Central memory CD8-positive, alpha-beta T cell (primary cell): ENCODE measurements around the gene TEDC2.
A peak's percentile ranks its signal among the peaks of the same experiment; 100 is the strongest.

Experiments used
- ATAC-seq: fragments of 150-1000 bp; cut with Tn5 transposase; replicated peaks from 2 replicates; pipeline ENCODE4 v1.10.0; 2022; ENCODE audit warnings: mild to moderate bottlenecking, moderate FRiP score, moderate number of reproducible peaks; ENCODE audit not compliant: poor library complexity, severe bottlenecking; ENCODE audit errors: extremely low read depth
- DNase-seq, 2 donors: peaks; one replicate each; pipeline ENCODE4 v3.0.0; 2021; ENCODE audit warnings: low spot score in 2 of 2
- H3K27ac Mint-ChIP-seq: one replicate; pipeline ENCODE4 v1.8.0; 2022; ENCODE audit warnings: low read depth, mild to moderate bottlenecking, moderate library complexity, mixed read lengths
- H3K27me3 Mint-ChIP-seq: one replicate; pipeline ENCODE4 v1.8.0; 2022; ENCODE audit warnings: mixed read lengths
- H3K36me3 Mint-ChIP-seq: one replicate; pipeline ENCODE4 v1.8.0; 2022; ENCODE audit warnings: mild to moderate bottlenecking, moderate library complexity, mixed read lengths; ENCODE audit not compliant: insufficient read depth
- H3K4me1 Mint-ChIP-seq: one replicate; pipeline ENCODE4 v1.8.0; 2022; ENCODE audit warnings: mixed read lengths
- H3K4me3 Mint-ChIP-seq: one replicate; pipeline ENCODE4 v1.8.0; 2022; ENCODE audit warnings: mild to moderate bottlenecking, moderate library complexity, mixed read lengths
- H3K9me3 Mint-ChIP-seq: one replicate; pipeline ENCODE4 v1.8.0; 2022; ENCODE audit warnings: mixed read lengths

The TEDC2 gene

DNA sequence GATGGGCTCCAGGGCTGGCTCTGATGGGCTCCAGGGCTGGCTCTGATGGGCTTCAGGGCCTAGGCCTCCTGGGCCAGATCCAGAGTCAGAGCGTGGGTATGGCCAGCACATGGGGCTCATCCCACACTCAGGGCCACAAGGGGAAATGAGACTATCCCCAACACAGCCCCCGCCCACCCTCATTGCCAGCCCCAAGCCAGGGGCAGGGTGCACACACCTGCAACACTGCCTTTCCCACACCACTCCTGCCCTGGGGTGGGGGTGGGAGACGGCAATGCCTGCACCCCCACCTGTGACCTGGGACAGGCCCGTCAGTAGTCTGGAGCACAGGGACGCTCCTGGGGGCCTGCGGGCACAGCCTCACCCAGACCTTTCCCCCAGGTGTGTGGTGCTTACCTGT is 39.5 kb downstream of the TEDC2 start:
- ATAC-seq (no peak), DNase-seq (no peak)
- H3K9me3 Mint-ChIP-seq = no peaks in the 10 kb centered on the region
- H3K27ac Mint-ChIP-seq = no peak overlapping the region
- H3K27me3 Mint-ChIP-seq = no peaks in the 10 kb centered on the region
- H3K4me3 Mint-ChIP-seq = no peak overlapping the region
- peaks cover 4% of the 10 kb centered on the region for H3K36me3 Mint-ChIP-seq
- no peaks in the 10 kb centered on the region for H3K4me1 Mint-ChIP-seq

DNA sequence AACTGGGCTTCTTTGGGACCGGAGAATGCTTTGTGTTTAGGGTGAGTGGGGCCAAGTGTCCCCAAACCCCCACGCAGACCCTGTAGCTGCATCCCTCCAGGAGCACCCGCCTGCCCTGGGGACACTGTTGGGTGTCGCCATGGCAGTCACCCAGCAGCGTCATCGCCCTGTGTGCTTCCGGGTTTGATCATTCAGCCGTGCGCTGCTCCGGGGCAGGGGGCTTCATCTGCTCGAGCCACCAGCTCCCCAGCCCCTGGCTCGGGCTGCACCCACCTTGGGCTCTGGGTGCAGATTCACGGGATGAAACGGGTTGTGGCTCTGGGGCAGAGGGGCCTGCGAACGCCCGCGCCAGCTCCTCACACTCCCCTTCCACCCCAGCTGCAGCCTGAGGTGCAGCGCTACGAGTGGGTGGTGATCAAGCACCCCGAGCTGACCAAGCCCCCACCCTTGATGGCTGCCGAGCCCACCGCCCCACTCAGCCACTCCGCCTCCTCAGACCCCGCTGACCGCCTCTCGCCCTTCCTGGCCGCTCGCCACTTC is 40.1 kb downstream of the TEDC2 start:
- Mint-ChIP-seq H3K27ac (no peak overlapping the region), H3K27me3 (no peaks in the 10 kb centered on the region), H3K4me1 (no peaks in the 10 kb centered on the region), H3K9me3 (no peaks in the 10 kb centered on the region), H3K36me3 (peaks cover 4% of the 10 kb centered on the region), H3K4me3 (no peak overlapping the region)
- no peak for ATAC-seq
- DNase-seq = no peak

DNA sequence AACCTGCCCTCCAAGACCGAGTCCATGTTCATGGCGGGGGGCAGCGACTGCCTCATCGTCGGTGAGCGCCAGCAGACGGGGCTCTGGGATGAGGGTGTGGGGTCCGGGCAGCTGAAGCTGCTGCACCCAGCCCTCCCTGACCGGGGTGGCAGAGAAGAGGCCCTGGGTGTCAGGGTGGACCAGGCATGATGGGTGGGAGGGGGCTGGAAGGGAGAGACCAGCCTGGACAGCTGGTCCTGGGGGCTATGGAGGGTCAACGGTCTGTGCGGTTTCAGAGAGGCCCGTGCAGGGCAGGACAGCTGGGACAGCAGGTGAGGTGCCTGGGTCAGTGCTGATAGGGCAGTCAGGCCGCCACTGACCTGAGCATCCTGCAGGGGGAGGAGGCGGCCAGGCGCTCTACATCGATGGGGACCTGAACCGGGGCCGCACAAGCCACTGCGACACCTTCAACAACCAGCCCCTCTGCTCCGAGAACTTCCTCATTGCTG is 40.6 kb downstream of the TEDC2 start:
- ATAC-seq (no peak), DNase-seq (no peak)
- H3K27me3 Mint-ChIP-seq = no peaks in the 10 kb centered on the region
- H3K4me1 Mint-ChIP-seq = no peaks in the 10 kb centered on the region
- no peaks in the 10 kb centered on the region for H3K9me3 Mint-ChIP-seq
- H3K36me3 Mint-ChIP-seq = peaks cover 4% of the 10 kb centered on the region
- H3K27ac Mint-ChIP-seq = no peak overlapping the region
- no peak overlapping the region for H3K4me3 Mint-ChIP-seq

DNA sequence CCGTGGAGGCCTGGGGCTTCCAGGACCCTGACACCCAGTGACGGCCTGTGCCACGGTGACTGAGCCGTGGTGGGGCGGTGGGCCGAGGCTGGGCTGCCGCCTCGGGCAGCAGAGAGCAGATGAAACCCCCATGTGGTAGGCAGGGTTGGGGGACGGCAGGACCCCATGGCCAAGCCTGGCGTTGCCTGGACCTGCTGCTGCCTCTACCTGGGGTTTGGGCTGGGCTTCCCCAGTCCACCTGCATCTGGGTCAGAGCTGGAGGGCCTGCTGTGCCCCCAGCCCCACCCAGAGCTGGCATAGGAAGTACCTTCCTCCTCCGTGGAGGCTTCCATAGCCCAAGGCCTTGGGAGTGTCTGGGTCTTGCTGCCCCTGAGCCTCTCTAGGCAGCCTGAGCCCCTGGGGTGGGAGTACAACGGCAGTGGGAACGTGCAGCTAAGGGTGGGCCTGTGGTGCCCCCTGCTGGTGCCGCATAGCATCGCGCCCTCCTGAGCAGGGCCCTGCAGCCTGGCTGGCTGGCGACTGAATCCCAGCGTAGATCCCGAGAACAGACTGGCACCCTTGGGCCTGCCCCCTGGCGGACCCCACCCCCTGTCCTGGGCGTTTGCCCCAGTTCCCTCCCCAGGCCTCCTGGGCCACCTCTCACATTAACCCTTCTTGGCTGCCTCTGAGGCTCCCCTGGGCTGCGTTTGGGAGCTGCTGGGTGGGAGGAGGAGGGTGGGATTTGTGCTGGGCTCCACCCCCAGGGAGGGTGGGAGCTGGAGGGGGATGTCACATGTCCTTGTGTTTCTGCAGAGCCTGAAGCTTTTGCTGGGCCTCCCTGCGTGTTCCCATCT is 41.2 kb downstream of the TEDC2 start:
- Mint-ChIP-seq H3K4me1 (no peaks in the 10 kb centered on the region), H3K27ac (no peak overlapping the region)
- ATAC-seq = peak; percentile 93

DNA sequence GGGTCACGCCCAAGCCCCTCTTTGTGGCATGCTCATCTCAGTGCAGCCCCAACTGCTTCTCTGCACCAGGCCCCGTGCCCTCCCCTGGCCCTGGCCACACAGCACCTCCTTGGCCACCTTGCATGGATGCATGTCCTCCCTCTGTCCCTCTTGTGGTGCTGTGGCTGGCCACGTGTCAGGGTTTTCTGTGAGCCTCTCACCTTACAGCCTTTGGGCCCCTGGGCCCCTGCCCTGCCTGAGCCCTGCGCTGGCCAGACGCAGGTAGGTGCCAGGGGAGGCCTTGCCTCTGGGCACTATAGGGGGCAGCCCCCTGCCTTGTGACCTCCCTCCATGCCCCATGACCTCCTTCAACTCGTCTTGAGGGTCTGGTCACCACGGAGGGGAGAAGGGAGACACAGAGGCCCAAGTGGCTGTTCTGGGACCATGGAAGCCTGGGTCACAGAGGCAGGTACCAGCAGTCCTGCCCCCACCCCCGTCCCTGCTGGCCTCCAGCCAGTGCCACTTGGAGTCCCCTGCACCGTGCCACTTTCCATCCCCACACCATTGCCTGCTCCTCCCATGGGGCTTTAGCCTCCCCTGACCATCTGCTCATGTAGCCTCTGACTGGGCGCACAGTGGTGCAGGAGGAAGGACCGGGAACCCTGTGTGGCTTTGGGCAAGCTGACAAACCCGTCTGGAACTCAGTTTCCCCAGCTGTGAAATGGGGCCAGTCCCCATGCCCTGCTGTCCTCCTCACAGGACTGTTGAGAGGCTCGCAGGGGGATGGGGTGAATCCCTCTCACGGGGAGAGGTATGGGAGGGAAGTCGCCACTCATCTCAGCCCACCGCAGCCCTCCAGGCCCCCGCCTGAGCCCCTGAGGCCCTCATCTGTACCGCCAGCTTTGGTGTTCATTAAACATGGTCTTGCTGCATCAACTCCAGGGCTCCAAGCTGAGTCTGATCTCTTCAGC is 42.3 kb downstream of the TEDC2 start:
- no peak for DNase-seq
- H3K27me3 Mint-ChIP-seq = no peaks in the 10 kb centered on the region
- no peaks in the 10 kb centered on the region for H3K4me1 Mint-ChIP-seq

More for the DNA sequence above, 41.2 kb downstream of the TEDC2 start:
- Mint-ChIP-seq H3K4me3 (no peak overlapping the region), H3K9me3 (no peaks in the 10 kb centered on the region), H3K36me3 (peaks cover 4% of the 10 kb centered on the region), H3K27me3 (no peaks in the 10 kb centered on the region)
- DNase-seq = peak; percentile 72 to 82

DNA sequence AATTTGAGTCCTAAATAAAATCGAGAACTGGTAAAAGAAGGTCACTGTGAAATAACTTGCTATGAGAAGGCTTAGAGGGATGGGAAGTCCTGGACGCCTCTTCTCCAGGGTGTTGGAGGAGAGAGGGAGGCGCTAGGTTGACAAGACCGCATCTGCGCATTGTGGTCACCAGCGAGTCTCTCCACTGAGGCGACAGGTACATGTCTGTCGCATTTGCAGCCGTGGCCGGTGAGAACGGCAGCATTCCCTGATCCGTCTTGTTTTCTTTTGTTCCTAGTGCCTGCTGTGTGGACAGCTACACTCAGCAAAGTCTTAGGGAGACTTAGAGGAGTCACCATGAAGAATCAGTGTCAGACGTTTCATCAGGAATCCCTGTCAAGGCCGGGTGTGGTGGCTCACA is 45.8 kb downstream of the TEDC2 start:
- no peak for DNase-seq
- Mint-ChIP-seq H3K9me3 (no peaks in the 10 kb centered on the region), H3K27ac (no peak overlapping the region), H3K27me3 (no peaks in the 10 kb centered on the region), H3K4me1 (no peaks in the 10 kb centered on the region), H3K36me3 (peaks cover 3% of the 10 kb centered on the region), H3K4me3 (no peak overlapping the region)
- no peak for ATAC-seq

More for the DNA sequence above, 42.3 kb downstream of the TEDC2 start:
- no peak overlapping the region for H3K4me3 Mint-ChIP-seq
- H3K36me3 Mint-ChIP-seq = peaks cover 4% of the 10 kb centered on the region
- H3K9me3 Mint-ChIP-seq = no peaks in the 10 kb centered on the region
- no peak overlapping the region for H3K27ac Mint-ChIP-seq
- no peak for ATAC-seq

DNA sequence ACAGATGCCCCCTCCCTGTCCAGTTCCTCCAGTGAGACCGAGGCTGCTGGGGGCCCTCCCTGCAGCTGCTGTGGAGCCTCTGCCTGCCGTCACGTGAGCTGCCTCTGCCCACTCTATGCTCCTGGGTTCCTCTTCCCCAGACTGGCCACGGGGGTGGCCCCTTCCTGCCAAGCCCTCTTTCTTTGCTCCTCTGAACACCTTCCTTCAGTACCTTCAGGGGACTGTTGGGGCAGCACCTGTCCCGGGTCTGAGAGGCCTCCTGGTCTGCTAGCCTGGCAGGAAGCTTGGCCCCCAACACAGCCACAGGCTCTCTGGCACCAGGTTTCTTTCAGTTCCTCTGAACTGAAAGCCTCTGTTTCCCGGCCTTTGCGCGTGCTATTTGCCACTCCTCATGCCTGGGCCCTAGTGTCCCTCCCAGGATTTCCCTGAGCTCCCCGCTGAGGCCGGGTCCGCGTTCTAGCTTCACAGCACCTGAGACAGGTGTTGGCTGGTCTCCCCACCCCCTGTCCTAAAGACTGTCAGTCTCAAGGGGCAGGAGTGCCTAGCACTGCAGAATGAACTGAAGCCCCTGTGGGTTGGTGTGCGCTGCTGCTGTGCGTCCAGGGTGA is 47.2 kb downstream of the TEDC2 start:
- Mint-ChIP-seq H3K9me3 (no peaks in the 10 kb centered on the region), H3K4me1 (peaks cover 4% of the 10 kb centered on the region), H3K27me3 (no peaks in the 10 kb centered on the region), H3K27ac (no peak overlapping the region), H3K4me3 (no peak overlapping the region), H3K36me3 (no peaks in the 10 kb centered on the region)
- ATAC-seq (peak; percentile 40), DNase-seq (no peak)

DNA sequence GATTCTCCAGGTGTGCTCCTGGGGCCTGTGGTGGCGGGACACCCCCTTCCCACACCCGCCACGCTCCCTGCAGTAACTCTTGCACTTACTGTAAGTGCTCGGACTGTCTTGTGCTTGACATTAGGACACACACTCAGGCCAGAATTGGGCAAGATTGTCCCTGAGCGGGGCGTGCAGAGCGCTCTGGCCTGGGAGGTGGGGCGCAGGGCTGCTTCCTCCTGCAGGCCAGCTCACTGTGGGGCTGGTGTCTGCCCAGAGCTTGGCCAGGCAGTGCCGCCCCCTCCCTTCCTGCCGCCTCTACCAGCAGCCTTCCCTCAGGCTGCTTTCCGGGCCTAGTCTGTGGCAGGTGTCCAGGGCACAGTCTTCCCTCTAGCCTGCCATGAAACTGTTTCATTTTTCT is 47.8 kb downstream of the TEDC2 start:
- H3K4me1 Mint-ChIP-seq = peaks cover 9% of the 10 kb centered on the region
- H3K4me3 Mint-ChIP-seq = no peak overlapping the region
- no peak for ATAC-seq
- no peak for DNase-seq
- H3K9me3 Mint-ChIP-seq = no peaks in the 10 kb centered on the region
- H3K27ac Mint-ChIP-seq = no peak overlapping the region
- H3K36me3 Mint-ChIP-seq = no peaks in the 10 kb centered on the region
- no peaks in the 10 kb centered on the region for H3K27me3 Mint-ChIP-seq

DNA sequence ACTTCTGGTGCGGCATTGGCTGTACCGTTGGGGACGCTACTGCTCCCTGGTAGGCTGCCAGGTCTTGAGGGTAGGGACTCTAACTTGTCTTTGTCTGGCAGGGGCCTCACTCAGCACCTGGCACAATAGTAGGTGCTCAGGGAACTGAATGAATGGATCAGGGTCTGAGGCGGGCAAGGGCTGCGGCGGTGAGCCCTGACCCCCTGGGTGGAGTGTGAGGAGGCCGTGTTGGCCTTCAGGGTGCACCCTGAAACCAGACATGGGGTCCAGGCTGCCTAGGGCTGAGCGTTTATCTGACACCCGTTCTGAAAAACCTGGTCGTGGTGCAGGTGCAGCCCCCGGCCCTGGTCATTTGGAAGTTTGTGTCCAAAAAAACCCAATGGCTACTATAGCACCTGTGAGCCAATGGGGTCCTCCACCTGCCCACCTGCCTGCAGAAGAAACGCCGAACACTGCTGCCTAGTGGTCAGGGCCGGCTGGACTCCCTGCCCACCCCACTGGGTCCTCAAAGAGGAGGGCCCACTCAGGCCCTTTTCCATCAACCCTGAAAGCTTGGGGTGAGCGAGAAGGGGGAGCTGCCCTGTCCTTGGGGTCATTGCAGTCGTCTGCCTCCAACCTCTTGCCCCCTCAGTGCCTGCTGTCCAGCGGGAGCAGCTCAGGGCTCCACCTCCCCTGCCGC is 49.0 kb downstream of the TEDC2 start:
- no peak for DNase-seq
- ATAC-seq = no peak
- peaks cover 18% of the 10 kb centered on the region for H3K4me1 Mint-ChIP-seq
- H3K9me3 Mint-ChIP-seq = no peaks in the 10 kb centered on the region
- H3K4me3 Mint-ChIP-seq = no peak overlapping the region
- H3K27ac Mint-ChIP-seq = no peak overlapping the region
- H3K36me3 Mint-ChIP-seq = peaks cover 7% of the 10 kb centered on the region
- H3K27me3 Mint-ChIP-seq = no peaks in the 10 kb centered on the region

DNA sequence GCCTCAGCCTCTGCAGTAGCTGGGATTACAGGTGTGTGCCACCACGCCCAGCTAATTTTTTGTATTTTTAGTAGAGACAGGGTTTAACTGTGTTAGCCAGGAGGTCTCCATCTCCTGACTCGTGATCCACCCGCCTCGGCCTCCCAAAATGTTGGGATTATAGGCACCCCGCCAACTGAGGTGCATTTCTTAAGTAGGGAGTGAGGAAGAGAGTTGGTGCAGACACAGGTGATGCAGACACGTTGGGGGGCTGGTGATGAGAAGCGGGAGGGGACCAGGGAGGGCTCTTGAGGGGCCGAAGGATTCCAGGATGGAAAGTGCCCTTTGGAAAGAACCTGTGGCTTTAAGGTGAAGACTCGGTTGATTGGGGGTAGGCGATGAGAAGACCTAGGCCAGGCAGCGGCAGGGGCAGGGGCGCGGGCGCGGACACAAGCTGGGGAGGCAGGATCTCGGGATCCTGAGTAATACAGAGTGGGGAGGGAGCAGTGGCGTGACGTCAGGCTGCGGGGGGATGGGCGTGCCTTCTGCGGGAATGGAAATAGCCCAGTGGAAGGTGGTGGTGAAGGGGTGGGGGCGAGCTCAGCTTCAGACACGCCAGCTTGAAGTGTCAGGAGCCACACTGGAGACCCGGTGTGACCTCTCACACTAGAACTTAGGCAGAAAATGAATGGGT is 51.4 kb downstream of the TEDC2 start:
- H3K27me3 Mint-ChIP-seq = no peaks in the 10 kb centered on the region
- ATAC-seq = no peak
- H3K9me3 Mint-ChIP-seq = no peaks in the 10 kb centered on the region
- no peak for DNase-seq
- peaks cover 36% of the 10 kb centered on the region for H3K4me1 Mint-ChIP-seq
- no peak overlapping the region for H3K4me3 Mint-ChIP-seq
- H3K27ac Mint-ChIP-seq = no peak overlapping the region
- H3K36me3 Mint-ChIP-seq = peaks cover 19% of the 10 kb centered on the region

DNA sequence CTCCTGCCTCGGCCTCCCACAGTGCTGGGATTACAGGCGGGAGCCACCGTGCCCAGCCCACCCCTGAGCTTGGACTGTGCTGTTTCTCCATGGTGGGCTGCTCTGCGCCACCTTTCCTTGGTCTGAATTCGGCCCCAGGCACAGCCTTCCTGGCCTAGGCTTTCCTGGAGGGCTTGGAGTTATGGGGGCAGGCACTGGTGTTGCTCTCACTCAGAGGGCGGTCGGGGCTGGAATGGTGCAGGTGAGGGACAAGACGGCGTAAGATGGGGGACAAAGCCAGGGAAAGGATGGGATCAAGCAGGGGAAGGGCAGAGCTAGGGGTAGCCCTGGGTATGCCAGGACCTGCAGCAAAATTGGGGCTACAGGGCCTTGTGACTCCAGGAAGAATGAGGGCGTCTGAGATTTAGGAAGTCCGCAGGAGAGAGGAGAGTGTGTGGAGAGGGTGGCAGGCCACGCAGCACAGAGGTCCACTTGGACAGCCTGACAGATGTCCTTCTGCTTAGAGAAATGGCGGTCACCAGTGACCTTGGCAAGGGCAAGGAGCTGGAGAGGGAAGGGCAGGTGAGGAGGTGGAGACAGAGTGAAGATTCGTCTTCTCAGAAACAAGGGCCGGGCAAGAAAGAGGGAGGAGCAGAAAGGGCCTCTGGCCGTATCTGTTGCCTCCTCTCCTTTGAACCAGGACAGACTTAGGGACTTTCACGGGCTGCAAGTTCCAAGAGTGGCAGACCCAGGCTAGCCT is 52.3 kb downstream of the TEDC2 start:
- Mint-ChIP-seq H3K27ac (peak overlapping the region; percentile 96), H3K4me1 (peaks cover 45% of the 10 kb centered on the region), H3K36me3 (peaks cover 22% of the 10 kb centered on the region), H3K27me3 (no peaks in the 10 kb centered on the region), H3K4me3 (peak overlapping the region; percentile 87), H3K9me3 (no peaks in the 10 kb centered on the region)
- DNase-seq (no peak), ATAC-seq (no peak)
